GM21737 (cell line): ENCODE results near the gene ETV6.
A peak's percentile ranks its signal among the peaks of the same experiment; 100 is the strongest.

ENCODE experiments used
- ATAC-seq: cut with Tn5 transposase; IDR thresholded peaks from one replicate; pipeline ENCODE4 v1.9.1; 2021; ENCODE audit warnings: mild to moderate bottlenecking, moderate library complexity; ENCODE audit not compliant: unreplicated experiment

The ETV6 gene

GRCh38 chr12:11642785-11643184, 6.7 kb upstream of the ETV6 start:
- no peak for ATAC-seq

GRCh38 chr12:11645391-11645790, 4.1 kb upstream of the ETV6 start:
- no peak for ATAC-seq

GRCh38 chr12:11648514-11649412, 711 bp upstream of the ETV6 start:
- peak; percentile 33 for ATAC-seq

GRCh38 chr12:11650286-11651281, 1.1 kb downstream of the ETV6 start:
- ATAC-seq, result no peak

- ATAC-seq, result no peak
These were observed 1.9 kb downstream of the ETV6 start for GRCh38 chr12:11651381-11651780.

- ATAC-seq, result no peak
These were observed 2.3 kb downstream of the ETV6 start for GRCh38 chr12:11651785-11652184.

- ATAC-seq, result no peak
These were observed 3.0 kb downstream of the ETV6 start for GRCh38 chr12:11652351-11653040.

GRCh38 chr12:11653215-11653753, 3.8 kb downstream of the ETV6 start:
- no peak for ATAC-seq

GRCh38 chr12:11654338-11654737, 4.9 kb downstream of the ETV6 start:
- no peak for ATAC-seq

- no peak for ATAC-seq
These were observed 5.3 kb downstream of the ETV6 start for GRCh38 chr12:11654802-11655201.

GRCh38 chr12:11655842-11656241, 6.4 kb downstream of the ETV6 start:
- no peak for ATAC-seq

- ATAC-seq, result no peak
These were observed 7.1 kb downstream of the ETV6 start for GRCh38 chr12:11656550-11656949.

- no peak for ATAC-seq
These were observed 8.0 kb downstream of the ETV6 start for GRCh38 chr12:11657511-11657910.

- no peak for ATAC-seq
These were observed 9.3 kb downstream of the ETV6 start for GRCh38 chr12:11658791-11659190.

GRCh38 chr12:11660624-11661023, 11.2 kb downstream of the ETV6 start:
- ATAC-seq, result no peak

GRCh38 chr12:11661491-11662089, 12.1 kb downstream of the ETV6 start:
- no peak for ATAC-seq

- ATAC-seq, result no peak
These were observed 12.9 kb downstream of the ETV6 start for GRCh38 chr12:11662369-11662768.

GRCh38 chr12:11663130-11663529, 13.7 kb downstream of the ETV6 start:
- ATAC-seq, result no peak

- ATAC-seq, result no peak
These were observed 14.6 kb downstream of the ETV6 start for GRCh38 chr12:11664101-11664500.
